Measurements from ENCODE around the gene RELN. TPM values are rescaled to one million over a fixed set of nuclear protein-coding genes. Genes with fewer than 3 reads are reported as not detected.

RELN gene
- total and polyA plus RNA-seq, 2 experiments from 2014 or later = 3.9 to 22.0 TPM

GRCh38 chr7:103996639-103997038, 7.2 kb upstream of the RELN start:
- Histone ChIP-seq H4K20me1 (ENCODE audit: insufficient read depth, poor library complexity, severe bottlenecking) (no peaks in the 10 kb centered on the region), H2AFZ (no peak overlapping the region), H3K4me1 (ENCODE audit: insufficient read depth) (no peaks in the 10 kb centered on the region), H3K27ac (no peak overlapping the region), H3K4me2 (no peak overlapping the region), H3K36me3 (replicated peaks; ENCODE audit: insufficient read depth, low read depth) (no peaks in the 10 kb centered on the region), H3K79me2 (no peaks in the 10 kb centered on the region), H3K4me3 (no peak overlapping the region), H3K9me3 (ENCODE audit: low read depth) (no peaks in the 10 kb centered on the region), H3K9me2 (replicated peaks; ENCODE audit: insufficient read depth) (no peaks in the 10 kb centered on the region), H3K27me3 (peaks cover 8% of the 10 kb centered on the region)
- 59% methylated on average over 2 of the region's 2 CpGs for WGBS (ENCODE audit: low lambda C conversion rate, missing lambda C conversion rate)
- DNase-seq (ENCODE audit: low spot score) = no peak
- TF ChIP-seq EZH2phosphoT487 (IDR thresholded peaks at IDR 0.05; ENCODE audit: low read depth, severe bottlenecking, unreplicated experiment) (no peak), EZH2 (IDR thresholded peaks at IDR 0.05; ENCODE audit: borderline replicate concordance) (no peak)
- TF ChIP-seq, protein P1, sequence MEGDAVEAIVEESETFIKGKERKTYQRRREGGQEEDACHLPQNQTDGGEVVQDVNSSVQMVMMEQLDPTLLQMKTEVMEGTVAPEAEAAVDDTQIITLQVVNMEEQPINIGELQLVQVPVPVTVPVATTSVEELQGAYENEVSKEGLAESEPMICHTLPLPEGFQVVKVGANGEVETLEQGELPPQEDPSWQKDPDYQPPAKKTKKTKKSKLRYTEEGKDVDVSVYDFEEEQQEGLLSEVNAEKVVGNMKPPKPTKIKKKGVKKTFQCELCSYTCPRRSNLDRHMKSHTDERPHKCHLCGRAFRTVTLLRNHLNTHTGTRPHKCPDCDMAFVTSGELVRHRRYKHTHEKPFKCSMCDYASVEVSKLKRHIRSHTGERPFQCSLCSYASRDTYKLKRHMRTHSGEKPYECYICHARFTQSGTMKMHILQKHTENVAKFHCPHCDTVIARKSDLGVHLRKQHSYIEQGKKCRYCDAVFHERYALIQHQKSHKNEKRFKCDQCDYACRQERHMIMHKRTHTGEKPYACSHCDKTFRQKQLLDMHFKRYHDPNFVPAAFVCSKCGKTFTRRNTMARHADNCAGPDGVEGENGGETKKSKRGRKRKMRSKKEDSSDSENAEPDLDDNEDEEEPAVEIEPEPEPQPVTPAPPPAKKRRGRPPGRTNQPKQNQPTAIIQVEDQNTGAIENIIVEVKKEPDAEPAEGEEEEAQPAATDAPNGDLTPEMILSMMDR (IDR thresholded peaks at IDR 0.05; ENCODE audit: poor library complexity) = no peak

DNA sequence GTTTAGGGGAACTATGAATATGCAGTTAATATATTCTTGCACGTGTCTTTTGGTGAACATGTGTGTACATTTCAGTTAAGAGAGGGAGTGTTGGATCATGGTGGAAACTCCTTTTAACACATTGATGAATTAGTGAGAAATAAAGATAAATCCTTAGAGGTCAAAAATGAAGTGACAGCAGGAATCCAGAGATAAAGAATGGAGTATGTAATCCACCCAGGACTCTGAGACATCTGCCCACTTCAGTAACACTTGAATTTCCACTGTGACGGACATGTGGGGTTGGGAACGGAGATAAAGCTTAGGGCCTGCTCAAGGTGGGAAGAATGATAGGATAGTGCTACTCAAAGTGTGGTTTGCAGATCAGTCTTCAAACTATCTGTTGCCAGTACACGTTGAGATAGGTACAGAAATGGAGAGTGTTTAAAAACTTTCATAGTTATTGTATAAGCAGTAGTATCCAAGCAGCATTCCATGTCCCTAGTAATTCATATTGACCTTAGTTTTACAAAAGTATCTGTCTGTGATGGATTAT, 6.6 kb upstream of the RELN start:
- H3K27ac ChIP-seq = no peak overlapping the region
- H3K4me2 ChIP-seq = no peak overlapping the region
- H3K4me3 ChIP-seq = no peak overlapping the region
- H3K79me2 ChIP-seq = no peaks in the 10 kb centered on the region
- WGBS (ENCODE audit: low lambda C conversion rate, missing lambda C conversion rate) = 86% methylated on average over 4 of the region's 4 CpGs
- no peaks in the 10 kb centered on the region for H3K9me3 ChIP-seq (ENCODE audit: low read depth)
- H3K36me3 ChIP-seq (replicated peaks; ENCODE audit: insufficient read depth, low read depth) = no peaks in the 10 kb centered on the region
- H3K27me3 ChIP-seq = peaks cover 14% of the 10 kb centered on the region
- no peak for DNase-seq (ENCODE audit: low spot score)
- no peaks in the 10 kb centered on the region for H3K9me2 ChIP-seq (replicated peaks; ENCODE audit: insufficient read depth)
- H3K4me1 ChIP-seq (ENCODE audit: insufficient read depth) = no peaks in the 10 kb centered on the region
- no peaks in the 10 kb centered on the region for H4K20me1 ChIP-seq (ENCODE audit: insufficient read depth, poor library complexity, severe bottlenecking)
- TF ChIP-seq, protein P1 (IDR thresholded peaks at IDR 0.05; ENCODE audit: poor library complexity) = no peak
- TF ChIP-seq EZH2 (IDR thresholded peaks at IDR 0.05; ENCODE audit: borderline replicate concordance) (no peak), EZH2phosphoT487 (IDR thresholded peaks at IDR 0.05; ENCODE audit: low read depth, severe bottlenecking, unreplicated experiment) (no peak)
- no peak overlapping the region for H2AFZ ChIP-seq

GRCh38 chr7:103995554-103995953, 6.1 kb upstream of the RELN start:
- Histone ChIP-seq H3K27me3 (peaks cover 19% of the 10 kb centered on the region), H3K4me2 (no peak overlapping the region), H3K9me3 (ENCODE audit: low read depth) (no peaks in the 10 kb centered on the region), H3K27ac (no peak overlapping the region), H2AFZ (no peak overlapping the region), H3K36me3 (replicated peaks; ENCODE audit: insufficient read depth, low read depth) (no peaks in the 10 kb centered on the region), H3K9me2 (replicated peaks; ENCODE audit: insufficient read depth) (no peaks in the 10 kb centered on the region), H3K79me2 (no peaks in the 10 kb centered on the region), H4K20me1 (ENCODE audit: insufficient read depth, poor library complexity, severe bottlenecking) (no peaks in the 10 kb centered on the region), H3K4me3 (no peak overlapping the region), H3K4me1 (ENCODE audit: insufficient read depth) (peaks cover under 1% of the 10 kb centered on the region)
- no peak for DNase-seq (ENCODE audit: low spot score)
- TF ChIP-seq EZH2 (IDR thresholded peaks at IDR 0.05; ENCODE audit: borderline replicate concordance) = no peak
- no peak for TF ChIP-seq EZH2phosphoT487 (IDR thresholded peaks at IDR 0.05; ENCODE audit: low read depth, severe bottlenecking, unreplicated experiment)
- TF ChIP-seq, protein P1 (IDR thresholded peaks at IDR 0.05; ENCODE audit: poor library complexity) = no peak

- Histone ChIP-seq H3K79me2 (no peaks in the 10 kb centered on the region), H3K4me2 (no peak overlapping the region), H3K27ac (no peak overlapping the region), H4K20me1 (ENCODE audit: insufficient read depth, poor library complexity, severe bottlenecking) (no peaks in the 10 kb centered on the region), H3K36me3 (replicated peaks; ENCODE audit: insufficient read depth, low read depth) (no peaks in the 10 kb centered on the region), H3K4me1 (ENCODE audit: insufficient read depth) (peaks cover 9% of the 10 kb centered on the region), H3K27me3 (peaks cover 33% of the 10 kb centered on the region), H2AFZ (no peak overlapping the region), H3K9me3 (ENCODE audit: low read depth) (no peaks in the 10 kb centered on the region), H3K9me2 (replicated peaks; ENCODE audit: insufficient read depth) (no peaks in the 10 kb centered on the region), H3K4me3 (no peak overlapping the region)
- no peak for DNase-seq (ENCODE audit: low spot score)
- TF ChIP-seq, protein P1 (IDR thresholded peaks at IDR 0.05; ENCODE audit: poor library complexity) = no peak
- TF ChIP-seq EZH2phosphoT487 (IDR thresholded peaks at IDR 0.05; ENCODE audit: low read depth, severe bottlenecking, unreplicated experiment) (no peak), EZH2 (IDR thresholded peaks at IDR 0.05; ENCODE audit: borderline replicate concordance) (no peak)
- 89% methylated on average over 1 of the region's 1 CpG for WGBS (ENCODE audit: low lambda C conversion rate, missing lambda C conversion rate)
These were observed 4.1 kb upstream of the RELN start for GRCh38 chr7:103993551-103993950.

Measured in hepatocyte (in vitro differentiated cells).